Smooth muscle cell (in vitro differentiated cells): ENCODE data around the gene USP34. TPM values are rescaled to one million over a fixed set of nuclear protein-coding genes. Genes with fewer than 3 reads are reported as not detected.

Source experiments
- DNase-seq: peaks from one replicate; lab custom pipeline; 2025; ENCODE audit not compliant: unreplicated experiment; lab: John Stamatoyannopoulos, UW
- H2AFZ ChIP-seq: fragments of 200-600 bp; sonication (generic); 2 replicates; pipeline ENCODE4 v1.6.0; 2016; ENCODE audit warnings: antibody characterized with exemption, low read depth, mild to moderate bottlenecking
- H3F3A ChIP-seq: fragments of 200-600 bp; sonication (generic); 2 replicates; pipeline ENCODE4 v1.6.0; 2017; ENCODE audit warnings: antibody characterized with exemption, low read depth
- H3K27ac ChIP-seq: fragments of 200-600 bp; sonication (generic); 2 replicates; pipeline ENCODE4 v1.5.1; 2016; ENCODE audit warnings: low read depth, mild to moderate bottlenecking
- H3K27me3 ChIP-seq: fragments of 200-600 bp; sonication (generic); 2 replicates; pipeline ENCODE4 v1.6.1; 2016; ENCODE audit warnings: low read depth, mild to moderate bottlenecking
- H3K36me3 ChIP-seq: fragments of 200-600 bp; sonication (generic); 2 replicates; pipeline ENCODE4 v1.5.1; 2016; ENCODE audit warnings: low read depth
- H3K4me1 ChIP-seq: fragments of 200-600 bp; sonication (generic); 2 replicates; pipeline ENCODE4 v1.5.1; 2016; ENCODE audit warnings: low read depth
- H3K4me2 ChIP-seq: fragments of 200-600 bp; sonication (generic); 2 replicates; pipeline ENCODE4 v1.6.0; 2016; ENCODE audit warnings: mild to moderate bottlenecking
- H3K4me3 ChIP-seq: fragments of 200-600 bp; sonication (generic); 2 replicates; pipeline ENCODE4 v1.5.1; 2016; ENCODE audit warnings: mild to moderate bottlenecking
- H3K79me2 ChIP-seq: fragments of 200-600 bp; sonication (generic); 2 replicates; pipeline ENCODE4 v1.6.0; 2016; ENCODE audit warnings: low read depth, mild to moderate bottlenecking
- H3K9ac ChIP-seq: fragments of 200-600 bp; sonication (generic); 2 replicates; pipeline ENCODE4 v1.6.0; 2016; ENCODE audit warnings: low read depth
- H3K9me3 ChIP-seq: fragments of 200-600 bp; sonication (generic); replicated peaks from 2 replicates; pipeline ENCODE4 v1.5.1; 2016; ENCODE audit warnings: low read depth
- H4K20me1 ChIP-seq: fragments of 200-600 bp; sonication (generic); 2 replicates; pipeline ENCODE4 v1.6.0; 2016; ENCODE audit warnings: low read depth
- WGBS: methylation state at CpG from one replicate; pipeline ENCODE4 v1.1.7; 2016; ENCODE audit warnings: low lambda C conversion rate; 5-methylcytosine and 5-hydroxymethylcytosine counted together
- polyA plus RNA-seq: library from polyadenylated mRNA; unstranded; fragments of >200 nt; fragmentation: Nextera tagmentation; extraction: Ambion mirVana; gene quantifications from 2 replicates; pipeline ENCODE4 v1.2.1, GENCODE V29; 2016
- total RNA-seq: library from RNA; depleted of rRNA; stranded (reverse); fragments of >200 nt; gene quantifications from 2 replicates; pipeline ENCODE4 v1.2.3, GENCODE V29; 2014
- TF ChIP-seq, protein P1 (sequence below): fragments of 200-600 bp; sonication (generic); IDR thresholded peaks from 2 replicates; pipeline ENCODE4 v1.5.1; 2017; ENCODE audit warnings: borderline replicate concordance, mild to moderate bottlenecking, antibody characterized with exemption; ENCODE audit not compliant: insufficient read depth, poor library complexity, severe bottlenecking

The USP34 gene
- total and polyA plus RNA-seq, 2 experiments from 2014 or later = 26.4 to 152 TPM

DNA sequence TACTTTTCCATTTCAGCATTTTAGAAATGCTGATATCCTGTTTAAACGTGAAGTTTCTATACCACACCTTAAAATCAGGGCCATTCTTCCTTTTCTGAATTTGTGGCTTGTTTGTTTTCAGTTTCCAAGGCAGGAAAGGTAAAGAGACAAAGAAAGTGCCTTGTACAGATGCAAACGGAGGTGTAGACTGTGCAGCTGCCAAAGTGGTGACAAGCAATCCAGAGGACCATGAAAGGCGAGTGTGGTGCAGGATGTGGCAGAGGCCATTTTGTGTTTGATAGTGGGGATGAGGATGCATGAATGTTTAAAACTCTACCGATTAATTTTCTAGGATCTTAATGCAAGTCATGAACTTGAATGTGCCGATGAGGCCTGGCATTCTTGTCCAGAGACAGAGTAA lies 308.2 kb downstream of the USP34 start:
- TF ChIP-seq, protein P1, sequence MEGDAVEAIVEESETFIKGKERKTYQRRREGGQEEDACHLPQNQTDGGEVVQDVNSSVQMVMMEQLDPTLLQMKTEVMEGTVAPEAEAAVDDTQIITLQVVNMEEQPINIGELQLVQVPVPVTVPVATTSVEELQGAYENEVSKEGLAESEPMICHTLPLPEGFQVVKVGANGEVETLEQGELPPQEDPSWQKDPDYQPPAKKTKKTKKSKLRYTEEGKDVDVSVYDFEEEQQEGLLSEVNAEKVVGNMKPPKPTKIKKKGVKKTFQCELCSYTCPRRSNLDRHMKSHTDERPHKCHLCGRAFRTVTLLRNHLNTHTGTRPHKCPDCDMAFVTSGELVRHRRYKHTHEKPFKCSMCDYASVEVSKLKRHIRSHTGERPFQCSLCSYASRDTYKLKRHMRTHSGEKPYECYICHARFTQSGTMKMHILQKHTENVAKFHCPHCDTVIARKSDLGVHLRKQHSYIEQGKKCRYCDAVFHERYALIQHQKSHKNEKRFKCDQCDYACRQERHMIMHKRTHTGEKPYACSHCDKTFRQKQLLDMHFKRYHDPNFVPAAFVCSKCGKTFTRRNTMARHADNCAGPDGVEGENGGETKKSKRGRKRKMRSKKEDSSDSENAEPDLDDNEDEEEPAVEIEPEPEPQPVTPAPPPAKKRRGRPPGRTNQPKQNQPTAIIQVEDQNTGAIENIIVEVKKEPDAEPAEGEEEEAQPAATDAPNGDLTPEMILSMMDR = no peak

GRCh38 chr2:61161888-61162287 lies 309.0 kb downstream of the USP34 start, which contains the start of gene C2orf74:
Gene C2orf74, plus strand, starts transcription at chr2:61162188. Its CDS starts 327 bp downstream, at chr2:61162515.
- Histone ChIP-seq H3K27me3 (no peaks in the 10 kb centered on the region), H3K9ac (no peak within 1 kb of the TSS), H3K9me3 (no peaks in the 10 kb centered on the region), H3K27ac (no peak within 1 kb of the TSS), H3K4me2 (no peak within 1 kb of the TSS), H4K20me1 (no peaks in the 10 kb centered on the region), H3K4me1 (no peaks in the 10 kb centered on the region), H3K4me3 (no peak within 1 kb of the TSS), H3K79me2 (no peaks in the 10 kb centered on the region), H2AFZ (no peak within 1 kb of the TSS), H3F3A (no peaks in the 10 kb centered on the region), H3K36me3 (no peaks in the 10 kb centered on the region)
- DNase-seq = no peak
- TF ChIP-seq, protein P1 = no peak
- 93% methylated on average over 5 of the region's 5 CpGs for WGBS

More for the DNA sequence above, 308.2 kb downstream of the USP34 start:
- no peak overlapping the region for H3K9ac ChIP-seq
- no peaks in the 10 kb centered on the region for H3K79me2 ChIP-seq
- H4K20me1 ChIP-seq = no peaks in the 10 kb centered on the region
- DNase-seq = no peak
- no peaks in the 10 kb centered on the region for H3K27me3 ChIP-seq
- no peak overlapping the region for H3K4me3 ChIP-seq
- H2AFZ ChIP-seq = no peak overlapping the region
- H3F3A ChIP-seq = no peaks in the 10 kb centered on the region
- H3K4me1 ChIP-seq = no peaks in the 10 kb centered on the region
- H3K9me3 ChIP-seq = no peaks in the 10 kb centered on the region
- H3K4me2 ChIP-seq = no peak overlapping the region
- WGBS = 95% methylated on average over 5 of the region's 5 CpGs
- H3K36me3 ChIP-seq = no peaks in the 10 kb centered on the region
- no peak overlapping the region for H3K27ac ChIP-seq

- Histone ChIP-seq H2AFZ (no peak overlapping the region), H3K36me3 (no peaks in the 10 kb centered on the region), H3K9me3 (no peaks in the 10 kb centered on the region), H3K27me3 (no peaks in the 10 kb centered on the region), H3K9ac (no peak overlapping the region), H3K79me2 (no peaks in the 10 kb centered on the region), H3K4me2 (no peak overlapping the region), H3K27ac (no peak overlapping the region), H3F3A (no peaks in the 10 kb centered on the region), H3K4me3 (no peak overlapping the region), H4K20me1 (no peaks in the 10 kb centered on the region), H3K4me1 (no peaks in the 10 kb centered on the region)
- 92% methylated on average over 3 of the region's 3 CpGs for WGBS
- TF ChIP-seq, protein P1 = no peak
- DNase-seq = no peak
These were observed 312.4 kb downstream of the USP34 start for GRCh38 chr2:61158356-61158955.
